Measurements from ENCODE around the gene RARS1. TPM values are rescaled to one million over a fixed set of nuclear protein-coding genes. Genes with fewer than 3 reads are reported as not detected.
A peak's percentile ranks its signal among the peaks of the same experiment; 100 is the strongest.

RARS1 gene
- total RNA-seq (2014; rRNA removed; shearing (Covaris generic)) = 204 and 227 TPM in 2 replicates

DNA sequence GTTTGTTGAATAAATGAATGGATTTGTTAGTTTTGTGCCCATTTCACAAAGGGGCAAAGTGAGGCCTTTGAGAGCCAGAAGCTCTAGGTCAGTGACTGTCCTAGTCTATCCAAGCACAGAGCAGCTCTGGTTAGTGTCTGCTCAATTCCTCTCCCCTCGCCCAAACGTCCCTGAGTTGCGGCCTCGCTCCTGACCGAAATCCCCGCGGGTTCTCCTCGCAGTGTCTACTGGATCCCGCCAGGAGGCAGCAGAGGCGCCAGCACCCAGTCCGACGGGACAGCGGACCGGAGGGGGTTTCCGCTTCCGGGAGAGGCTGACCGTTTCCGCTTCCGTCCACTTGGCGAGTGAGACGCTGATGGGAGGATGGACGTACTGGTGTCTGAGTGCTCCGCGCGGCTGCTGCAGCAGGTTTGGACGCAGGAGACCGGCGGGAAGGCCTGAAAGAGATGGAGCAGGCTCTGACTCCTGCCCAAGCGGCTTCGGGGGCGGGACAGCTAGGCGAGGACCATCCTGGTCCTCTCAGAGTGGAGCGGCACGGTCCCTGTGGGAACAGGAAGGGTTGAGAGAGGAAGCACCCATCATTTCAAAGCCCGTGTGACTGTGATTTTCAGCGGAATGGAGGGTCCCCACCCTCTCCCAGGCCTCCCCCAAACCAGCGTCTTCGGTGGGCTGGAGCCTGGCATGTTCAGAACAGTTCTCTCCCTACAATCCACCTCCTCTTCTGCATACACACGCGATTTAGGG lies at the start of gene RARS1:
RARS1 (plus strand) TSS at position 336 of the 744 bp plus-strand sequence; CDS start at position 364, 28 bp downstream.
- peak; percentile 90 for DNase-seq (ENCODE audit: low spot score)

- DNase-seq (ENCODE audit: low spot score) = no peak
Measured at GRCh38 chr5:168438349-168438748, 47.9 kb upstream of the RARS1 start.

DNA sequence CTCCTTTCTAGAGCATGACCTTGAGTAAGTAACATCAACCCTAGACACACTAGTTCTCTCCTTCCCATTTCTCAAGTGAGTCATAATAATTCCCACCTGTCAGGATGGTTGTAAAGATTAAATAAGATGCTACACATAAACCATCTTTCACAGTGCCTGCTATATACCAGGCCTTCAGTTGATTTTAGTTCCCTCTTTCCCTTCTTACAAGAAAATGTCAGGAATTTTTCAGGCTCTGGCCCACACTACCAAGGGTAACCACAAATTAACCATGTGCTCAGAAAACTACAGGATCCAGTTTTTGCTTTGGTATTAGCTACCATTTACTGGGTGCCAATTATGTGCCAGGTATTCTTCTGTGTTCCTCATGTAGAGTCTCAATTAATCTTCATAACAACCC lies 42.7 kb upstream of the RARS1 start:
- no peak for DNase-seq (ENCODE audit: low spot score)

- no peak for DNase-seq (ENCODE audit: low spot score)
Measured at GRCh38 chr5:168443950-168444700, 42.1 kb upstream of the RARS1 start.

DNA sequence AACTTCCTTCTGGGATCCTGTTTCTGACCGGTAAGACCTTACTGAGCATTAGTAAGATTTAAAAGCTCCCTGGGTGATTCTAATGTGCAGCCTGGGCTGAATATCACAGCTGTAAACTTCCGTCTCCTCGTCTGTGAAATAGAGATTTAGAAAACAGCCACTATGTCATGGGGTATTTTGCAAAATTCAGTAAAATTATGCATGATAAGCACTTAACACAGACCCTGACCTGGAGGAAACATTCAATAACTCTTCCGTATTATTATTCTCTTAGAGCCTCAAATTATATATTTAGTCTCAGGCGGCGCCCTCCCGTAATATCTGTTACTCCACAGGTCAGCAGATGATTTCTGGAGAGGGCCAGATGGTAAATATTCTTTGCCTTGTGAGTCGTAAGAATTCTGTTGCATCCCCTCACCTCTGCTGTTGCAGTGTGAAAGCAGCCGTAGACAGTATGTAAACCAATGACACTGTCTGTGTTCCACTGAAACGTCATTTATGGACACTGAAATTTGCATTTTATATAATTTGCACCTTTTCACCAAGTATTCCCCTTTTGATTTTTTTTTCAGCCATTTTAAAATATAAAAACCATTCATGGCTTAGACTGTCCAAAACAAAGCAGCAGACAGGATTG lies 39.2 kb upstream of the RARS1 start:
- DNase-seq (ENCODE audit: low spot score) = no peak

DNA sequence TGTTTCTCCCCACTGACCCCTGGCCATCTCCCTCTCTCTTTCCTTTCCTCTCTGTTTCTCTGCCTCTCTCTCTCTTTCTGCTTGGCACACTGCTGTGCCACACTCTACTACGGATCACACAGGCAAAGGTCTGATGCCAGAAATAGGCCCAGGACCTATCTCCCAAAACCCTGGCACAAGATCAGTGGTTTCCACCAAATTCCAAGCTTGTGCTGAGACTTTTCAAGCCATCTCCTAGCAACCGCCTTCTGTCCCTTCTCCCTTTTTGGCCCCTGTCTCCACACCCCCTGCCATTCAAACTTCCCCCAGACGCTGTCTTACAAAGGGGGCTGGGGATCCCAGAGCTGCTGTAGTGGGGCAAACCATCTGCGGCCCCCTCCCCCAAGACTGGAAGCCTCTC lies 38.5 kb upstream of the RARS1 start:
- DNase-seq (ENCODE audit: low spot score) = no peak

- no peak for DNase-seq (ENCODE audit: low spot score)
Measured at GRCh38 chr5:168449166-168449565, 37.1 kb upstream of the RARS1 start.

DNA sequence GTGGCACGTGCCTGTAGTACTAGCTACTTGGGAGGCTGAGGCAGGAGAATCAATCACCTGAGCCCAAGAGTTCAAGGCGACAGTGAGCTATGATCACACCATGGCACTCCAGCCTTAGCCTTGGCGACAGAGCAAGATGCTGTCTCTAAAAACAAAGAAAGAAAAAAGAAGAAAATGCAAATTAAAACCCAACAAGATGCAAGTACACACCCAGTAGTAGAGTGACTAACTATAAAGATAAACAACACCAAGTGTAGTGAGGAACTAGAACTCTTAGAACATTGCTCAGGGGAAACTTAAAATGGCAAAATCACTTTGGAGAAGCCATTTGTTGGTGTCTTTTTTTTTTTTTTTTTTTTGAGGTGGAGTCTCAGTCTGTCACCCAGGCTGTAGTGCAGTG lies 34.7 kb upstream of the RARS1 start:
- DNase-seq (ENCODE audit: low spot score) = no peak

DNA sequence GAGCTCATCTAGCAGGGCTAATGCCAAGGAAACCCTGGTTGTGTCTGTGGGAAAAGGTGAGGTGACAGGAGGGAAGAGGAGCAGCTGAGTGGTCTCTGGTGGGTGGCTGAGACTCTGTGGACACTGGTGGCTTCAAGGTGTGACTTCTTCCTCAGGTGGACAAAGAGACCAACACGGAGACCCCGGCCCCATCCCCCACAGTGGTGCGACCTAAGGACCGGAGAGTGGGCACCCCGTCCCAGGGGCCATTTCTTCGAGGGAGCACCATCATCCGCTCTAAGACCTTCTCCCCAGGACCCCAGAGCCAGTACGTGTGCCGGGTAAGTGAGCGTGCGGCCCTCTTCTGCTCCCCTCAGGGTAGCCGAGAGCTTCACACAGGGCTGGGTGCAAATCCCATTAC lies 31.1 kb upstream of the RARS1 start:
- DNase-seq (ENCODE audit: low spot score) = no peak

- DNase-seq (ENCODE audit: low spot score) = no peak
Measured at GRCh38 chr5:168457542-168457941, 28.7 kb upstream of the RARS1 start.

GRCh38 chr5:168460606-168461005 lies 25.7 kb upstream of the RARS1 start:
- DNase-seq (ENCODE audit: low spot score) = no peak

- no peak for DNase-seq (ENCODE audit: low spot score)
Measured at GRCh38 chr5:168463081-168463480, 23.2 kb upstream of the RARS1 start.

GRCh38 chr5:168464214-168464613 lies 22.1 kb upstream of the RARS1 start:
- no peak for DNase-seq (ENCODE audit: low spot score)

- DNase-seq (ENCODE audit: low spot score) = no peak
Measured at GRCh38 chr5:168464641-168465040, 21.6 kb upstream of the RARS1 start.

- no peak for DNase-seq (ENCODE audit: low spot score)
Measured at GRCh38 chr5:168467755-168468330, 18.4 kb upstream of the RARS1 start.

GRCh38 chr5:168468836-168469235 lies 17.4 kb upstream of the RARS1 start:
- DNase-seq (ENCODE audit: low spot score) = no peak

DNA sequence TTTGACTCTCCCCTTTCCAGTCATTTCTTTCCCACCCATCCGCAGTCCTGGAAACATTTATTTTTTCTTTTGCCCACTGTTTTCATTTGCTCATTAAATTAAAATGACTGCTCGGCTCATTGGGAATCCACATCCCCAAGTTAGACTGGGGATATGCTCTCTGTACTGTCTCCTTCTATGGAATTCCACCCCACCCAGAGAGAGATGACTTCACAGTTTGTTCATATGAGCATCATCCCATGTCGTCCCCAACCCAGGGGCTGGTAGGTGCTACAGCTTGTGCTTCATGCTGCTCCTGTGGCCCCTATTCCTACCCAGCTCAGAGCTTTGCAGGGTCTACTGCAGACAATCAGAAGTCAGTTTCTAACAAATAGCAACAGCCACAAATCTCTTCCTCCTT lies 16.5 kb upstream of the RARS1 start:
- DNase-seq (ENCODE audit: low spot score) = no peak

DNA sequence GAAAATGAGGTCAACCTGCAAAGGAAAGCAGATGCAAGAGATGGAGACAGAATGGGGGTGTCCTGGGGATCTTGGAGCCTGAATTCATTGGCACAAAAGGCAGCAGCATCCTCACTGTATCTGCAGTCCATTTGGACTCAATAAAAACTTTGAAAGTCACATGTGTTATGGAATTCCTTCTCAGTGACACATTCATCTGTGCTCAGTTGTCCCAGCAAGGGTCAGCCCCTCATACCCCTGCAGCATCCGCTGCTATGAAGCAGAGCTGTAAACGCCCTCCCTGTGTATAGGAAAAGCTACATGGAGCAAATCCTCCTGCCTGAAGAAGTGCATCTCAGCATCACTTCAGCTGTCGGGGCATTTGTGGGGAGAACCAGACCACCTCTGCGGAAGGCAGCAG lies 14.5 kb upstream of the RARS1 start:
- no peak for DNase-seq (ENCODE audit: low spot score)

DNA sequence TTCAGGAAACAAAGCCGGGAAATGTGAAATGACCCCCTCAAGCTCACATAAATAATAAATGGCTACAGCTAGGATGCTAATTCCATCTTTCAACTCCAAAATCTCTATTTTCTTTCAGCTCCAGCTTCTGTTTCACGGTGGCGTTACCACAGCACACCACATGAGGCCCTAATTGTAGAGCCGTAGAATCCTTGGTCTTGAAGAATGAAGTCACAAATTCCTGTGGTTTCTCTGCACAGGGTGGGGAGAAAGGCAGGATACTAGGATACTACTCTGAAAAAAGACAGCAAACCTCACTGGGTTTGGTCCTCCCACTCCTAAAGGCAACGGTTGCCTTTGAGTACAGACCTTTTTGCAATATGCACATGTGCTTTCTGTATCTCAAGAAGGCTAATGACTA lies 13.9 kb upstream of the RARS1 start:
- peak; percentile 95 for DNase-seq (ENCODE audit: low spot score)

- no peak for DNase-seq (ENCODE audit: low spot score)
Measured at GRCh38 chr5:168474319-168474718, 12.0 kb upstream of the RARS1 start.

- peak; percentile 95 for DNase-seq (ENCODE audit: low spot score)
Measured at GRCh38 chr5:168477060-168477459, 9.2 kb upstream of the RARS1 start.

DNA sequence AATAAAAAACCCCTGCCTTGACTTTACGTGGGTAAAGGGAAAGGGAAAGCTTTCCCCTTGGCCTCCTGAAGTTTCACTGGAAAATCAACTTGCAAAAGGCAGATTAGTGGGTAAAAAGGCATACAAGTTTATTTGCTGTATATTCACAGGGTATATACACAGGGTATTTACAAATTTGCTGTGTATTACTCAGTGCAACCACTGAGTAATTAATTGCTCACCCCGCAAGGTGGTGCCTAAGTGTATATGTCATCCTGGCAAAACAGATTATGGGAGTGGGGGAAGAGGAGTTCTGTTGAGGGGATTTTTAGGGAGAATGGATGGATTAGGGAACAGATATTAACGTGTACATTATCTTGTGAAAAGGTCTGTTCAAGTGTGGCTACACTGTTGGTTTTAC lies 7.1 kb upstream of the RARS1 start:
- DNase-seq (ENCODE audit: low spot score) = no peak
